Measurements from ENCODE around the gene EGF.

EGF gene

GRCh38 chr4:109957227-109957626 lies 44.5 kb downstream of the EGF start:
- no peak for DNase-seq

- DNase-seq, result no peak
Measured at GRCh38 chr4:109959195-109959594, 46.5 kb downstream of the EGF start.

GRCh38 chr4:109962401-109962800 lies 49.7 kb downstream of the EGF start:
- no peak for DNase-seq

- no peak for DNase-seq
Measured at GRCh38 chr4:109966891-109967481, 54.3 kb downstream of the EGF start.

- DNase-seq, result no peak
Measured at GRCh38 chr4:109967798-109968520, 55.3 kb downstream of the EGF start.

- no peak for DNase-seq
Measured at GRCh38 chr4:109969087-109969486, 56.4 kb downstream of the EGF start.

GRCh38 chr4:109969919-109970318 lies 57.2 kb downstream of the EGF start:
- DNase-seq, result peak in 1 of 58 donors; percentile 0

GRCh38 chr4:109972786-109973528 lies 60.3 kb downstream of the EGF start:
- DNase-seq, result no peak

GRCh38 chr4:109973529-109973905 lies 60.8 kb downstream of the EGF start:
- no peak for DNase-seq

- DNase-seq, result no peak
Measured at GRCh38 chr4:109976189-109976588, 63.5 kb downstream of the EGF start.

- DNase-seq, result no peak
Measured at GRCh38 chr4:109977854-109978501, 65.3 kb downstream of the EGF start.

GRCh38 chr4:109978704-109979454 lies 66.2 kb downstream of the EGF start:
- DNase-seq, result no peak

GRCh38 chr4:109979920-109980717 lies 67.4 kb downstream of the EGF start:
- DNase-seq, result no peak

- DNase-seq, result no peak
Measured at GRCh38 chr4:109981936-109982335, 69.3 kb downstream of the EGF start.

- DNase-seq, result no peak
Measured at GRCh38 chr4:109982521-109982920, 69.8 kb downstream of the EGF start.

GRCh38 chr4:109985993-109986974 lies 73.6 kb downstream of the EGF start:
- no peak for DNase-seq

GRCh38 chr4:109989044-109989443 lies 76.4 kb downstream of the EGF start:
- DNase-seq, result peak in 1 of 58 donors; percentile 1

- DNase-seq, result no peak
Measured at GRCh38 chr4:109989618-109990017, 76.9 kb downstream of the EGF start.

Measured in anterior cingulate cortex (tissue), 58 donors.